Chondrocyte (in vitro differentiated cells): ENCODE results near the gene ERCC2. TPM values are rescaled to one million over a fixed set of nuclear protein-coding genes. Genes with fewer than 3 reads are reported as not detected.

Experiments
- DNase-seq: peaks from one replicate; pipeline ENCODE4 v3.0.0; 2021; ENCODE audit warnings: mixed read lengths, low spot score
- H3K27ac Mint-ChIP-seq: one replicate; pipeline ENCODE4 v1.8.0; 2021; ENCODE audit warnings: mild to moderate bottlenecking, moderate library complexity, mixed read lengths; ENCODE audit not compliant: unreplicated experiment
- H3K27me3 Mint-ChIP-seq: 2 replicates; pipeline ENCODE4 v1.8.0; 2021; ENCODE audit warnings: low read depth, mixed read lengths
- H3K36me3 Mint-ChIP-seq: 2 replicates; pipeline ENCODE4 v1.8.0; 2021; ENCODE audit warnings: low read depth, mixed read lengths
- H3K4me1 Mint-ChIP-seq: 2 replicates; pipeline ENCODE4 v1.8.0; 2021; ENCODE audit warnings: low read depth, mild to moderate bottlenecking, mixed read lengths
- H3K4me3 Mint-ChIP-seq: one replicate; pipeline ENCODE4 v1.8.0; 2021; ENCODE audit warnings: mild to moderate bottlenecking, moderate library complexity, mixed read lengths; ENCODE audit not compliant: unreplicated experiment
- H3K9me3 Mint-ChIP-seq: 2 replicates; pipeline ENCODE4 v1.8.0; 2021; ENCODE audit warnings: low read depth, mixed read lengths
- total RNA-seq: library from RNA; stranded (reverse); gene quantifications from 3 replicates; pipeline ENCODE4 v1.2.1, GENCODE V29; 2021
- TF ChIP-seq, protein P1 (sequence below): fragments of 200-600 bp; sonication (generic); IDR thresholded peaks from 2 replicates; pipeline ENCODE4 v1.5.0; 2021; ENCODE audit warnings: antibody characterized with exemption, mild to moderate bottlenecking, moderate library complexity

ERCC2 gene
- total RNA-seq, 1 donor from 2014 or later: 29.6 TPM

DNA sequence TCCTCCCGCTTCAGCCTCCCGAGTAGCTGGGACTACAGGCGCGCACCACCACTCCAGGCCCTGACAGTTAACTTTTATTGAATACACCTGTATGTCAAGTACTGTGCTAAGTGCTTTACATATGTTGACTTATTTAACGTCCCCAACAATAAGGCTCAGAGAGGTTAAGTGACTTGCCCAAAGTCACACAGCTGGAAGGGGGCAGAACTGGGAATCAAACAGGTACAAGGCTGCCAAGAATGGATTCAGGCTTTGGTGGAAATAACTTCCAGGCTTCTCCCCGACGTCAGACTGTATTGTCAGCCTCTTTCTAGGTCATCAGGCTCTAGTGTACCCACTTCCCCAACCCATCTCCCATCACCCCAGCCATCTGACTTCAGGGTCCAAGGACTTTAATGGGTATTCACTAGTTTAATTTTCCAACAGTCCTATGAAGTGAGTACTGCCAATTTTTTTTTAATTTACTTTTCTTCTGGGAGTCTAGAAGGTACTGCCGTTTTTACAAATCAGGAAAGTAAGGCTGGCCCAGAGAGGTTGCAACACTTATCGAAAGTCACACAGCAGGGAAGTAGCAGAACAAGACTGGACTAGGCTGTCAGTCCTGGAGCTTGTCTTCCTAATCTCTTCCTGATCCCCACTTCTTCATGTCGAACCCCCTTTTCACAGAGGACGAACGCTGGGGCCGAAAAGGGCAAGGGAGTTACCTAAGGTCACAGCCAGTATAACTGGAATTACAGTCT lies 42.8 kb downstream of the ERCC2 start:
- no peaks in the 10 kb centered on the region for H3K27me3 Mint-ChIP-seq
- peaks cover 12% of the 10 kb centered on the region for H3K4me1 Mint-ChIP-seq
- DNase-seq: no peak
- TF ChIP-seq, protein P1, sequence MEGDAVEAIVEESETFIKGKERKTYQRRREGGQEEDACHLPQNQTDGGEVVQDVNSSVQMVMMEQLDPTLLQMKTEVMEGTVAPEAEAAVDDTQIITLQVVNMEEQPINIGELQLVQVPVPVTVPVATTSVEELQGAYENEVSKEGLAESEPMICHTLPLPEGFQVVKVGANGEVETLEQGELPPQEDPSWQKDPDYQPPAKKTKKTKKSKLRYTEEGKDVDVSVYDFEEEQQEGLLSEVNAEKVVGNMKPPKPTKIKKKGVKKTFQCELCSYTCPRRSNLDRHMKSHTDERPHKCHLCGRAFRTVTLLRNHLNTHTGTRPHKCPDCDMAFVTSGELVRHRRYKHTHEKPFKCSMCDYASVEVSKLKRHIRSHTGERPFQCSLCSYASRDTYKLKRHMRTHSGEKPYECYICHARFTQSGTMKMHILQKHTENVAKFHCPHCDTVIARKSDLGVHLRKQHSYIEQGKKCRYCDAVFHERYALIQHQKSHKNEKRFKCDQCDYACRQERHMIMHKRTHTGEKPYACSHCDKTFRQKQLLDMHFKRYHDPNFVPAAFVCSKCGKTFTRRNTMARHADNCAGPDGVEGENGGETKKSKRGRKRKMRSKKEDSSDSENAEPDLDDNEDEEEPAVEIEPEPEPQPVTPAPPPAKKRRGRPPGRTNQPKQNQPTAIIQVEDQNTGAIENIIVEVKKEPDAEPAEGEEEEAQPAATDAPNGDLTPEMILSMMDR: no peak
- no peaks in the 10 kb centered on the region for H3K9me3 Mint-ChIP-seq
- H3K27ac Mint-ChIP-seq: no peak overlapping the region
- no peaks in the 10 kb centered on the region for H3K36me3 Mint-ChIP-seq
- H3K4me3 Mint-ChIP-seq: no peak overlapping the region

DNA sequence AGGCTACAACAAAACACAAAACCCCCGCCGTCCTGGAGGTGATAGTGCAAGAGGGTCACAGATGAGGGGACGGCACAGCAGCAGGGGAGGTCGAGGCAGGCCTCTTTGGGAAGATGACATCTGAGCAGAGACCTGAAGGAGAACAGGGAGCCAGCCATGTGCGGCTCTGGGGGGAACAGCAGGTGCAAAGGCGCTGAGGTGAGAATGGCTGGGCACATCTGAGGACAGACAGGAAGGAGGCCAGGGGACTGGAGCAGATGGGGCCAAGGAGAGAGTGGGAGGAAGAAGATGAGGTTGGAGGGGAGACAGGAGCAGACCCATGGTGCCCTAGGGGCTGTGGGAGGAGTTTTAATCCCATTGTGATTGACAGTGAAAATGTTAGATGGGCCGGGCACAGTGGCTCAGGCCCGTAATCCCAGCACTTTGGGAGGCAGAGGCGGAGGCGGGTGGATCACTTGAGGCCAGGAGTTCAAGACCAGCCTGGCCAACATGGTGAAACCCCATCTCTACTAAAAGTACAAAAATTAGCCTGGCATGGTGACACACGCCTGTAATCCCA lies 45.9 kb downstream of the ERCC2 start:
- TF ChIP-seq, protein P1: no peak
- Mint-ChIP-seq H3K27ac (no peak overlapping the region), H3K9me3 (no peaks in the 10 kb centered on the region), H3K4me1 (peaks cover 12% of the 10 kb centered on the region), H3K36me3 (no peaks in the 10 kb centered on the region), H3K4me3 (peak overlapping the region; percentile 55), H3K27me3 (no peaks in the 10 kb centered on the region)
- no peak for DNase-seq

DNA sequence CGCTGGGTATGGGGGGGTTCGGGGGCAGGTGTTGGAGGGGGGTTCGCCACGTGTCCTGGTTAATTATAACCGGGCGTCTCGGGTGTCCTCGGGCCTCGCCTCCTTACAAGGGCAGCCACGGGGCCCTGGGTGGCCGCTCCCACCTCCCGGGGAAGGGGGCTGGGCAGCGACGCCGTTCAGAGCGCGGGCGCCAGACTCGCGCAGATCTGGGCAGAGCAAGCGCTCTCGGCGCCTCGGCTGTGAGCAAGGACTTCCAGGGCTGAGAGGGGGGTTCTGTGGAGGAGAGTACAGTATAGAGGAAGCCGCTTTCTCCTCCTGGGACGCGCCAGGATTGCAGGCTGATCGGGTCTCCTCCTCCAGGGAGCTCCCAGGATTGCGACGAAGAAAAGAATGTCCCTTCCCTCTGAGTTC lies 46.7 kb downstream of the ERCC2 start:
- no peak for DNase-seq
- Mint-ChIP-seq H3K4me3 (peak overlapping the region; percentile 55), H3K36me3 (no peaks in the 10 kb centered on the region), H3K9me3 (no peaks in the 10 kb centered on the region), H3K27ac (no peak overlapping the region), H3K27me3 (no peaks in the 10 kb centered on the region), H3K4me1 (peaks cover 12% of the 10 kb centered on the region)
- TF ChIP-seq, protein P1: no peak

DNA sequence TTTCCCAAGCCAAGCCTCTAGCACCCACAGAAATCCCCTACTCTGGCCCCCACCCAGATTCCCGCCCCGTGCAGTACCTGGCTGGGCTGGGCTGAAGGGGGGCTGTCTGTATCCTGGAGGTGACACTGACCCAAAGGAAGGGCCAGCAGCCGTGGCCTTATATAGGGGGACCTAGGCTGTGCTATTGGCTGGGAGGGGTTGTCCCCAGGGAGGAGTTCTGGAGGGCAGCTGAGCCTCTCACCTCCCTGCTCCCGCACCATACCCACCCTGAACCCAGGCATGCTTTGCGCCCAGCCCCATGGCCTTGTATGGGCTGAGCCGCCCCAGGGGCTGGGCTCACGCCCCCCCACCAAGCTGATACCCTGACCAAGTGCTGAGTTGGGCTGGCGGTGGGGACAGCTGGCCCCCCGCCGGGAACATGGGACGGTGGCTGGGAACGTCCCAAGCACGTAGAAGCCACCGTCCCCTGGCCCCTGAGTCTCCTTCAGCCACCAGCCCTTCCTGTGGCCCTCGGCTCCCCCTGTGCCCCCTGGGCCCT lies 47.6 kb downstream of the ERCC2 start, which contains the start of gene CKM:
Gene CKM, minus strand, starts transcription at position 132 of the 538 bp plus-strand sequence. CDS start 3,162 bp downstream, outside the sequence.
- peak within 1 kb of the TSS; percentile 55 for H3K4me3 Mint-ChIP-seq
- no peak within 1 kb of the TSS for H3K27ac Mint-ChIP-seq
- H3K36me3 Mint-ChIP-seq: no peaks in the 10 kb centered on the region
- no peaks in the 10 kb centered on the region for H3K9me3 Mint-ChIP-seq
- TF ChIP-seq, protein P1: no peak
- H3K27me3 Mint-ChIP-seq: peaks cover 5% of the 10 kb centered on the region
- H3K4me1 Mint-ChIP-seq: peaks cover 12% of the 10 kb centered on the region
- DNase-seq: no peak

DNA sequence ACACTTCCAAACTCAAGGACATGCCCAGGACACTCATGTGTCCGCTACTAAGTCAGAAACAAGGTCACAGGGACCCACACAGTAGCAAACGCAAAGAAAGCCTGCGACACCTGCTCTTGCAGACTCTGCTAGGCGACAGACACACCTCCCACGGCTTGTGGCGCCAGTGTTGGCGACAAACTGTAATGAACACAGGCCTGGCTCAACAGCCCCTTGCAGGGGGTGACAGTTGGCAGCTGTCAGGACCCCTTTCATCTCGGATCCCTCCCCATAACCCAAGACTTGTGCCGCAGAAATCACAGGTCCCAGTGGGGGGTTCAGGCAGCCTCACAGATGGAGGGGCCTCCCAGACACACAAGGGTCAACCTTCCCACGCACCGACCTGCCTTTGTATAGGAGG lies 48.1 kb downstream of the ERCC2 start:
- Mint-ChIP-seq H3K27me3 (peaks cover 9% of the 10 kb centered on the region), H3K4me1 (peaks cover 12% of the 10 kb centered on the region), H3K36me3 (no peaks in the 10 kb centered on the region), H3K27ac (no peak overlapping the region), H3K9me3 (no peaks in the 10 kb centered on the region), H3K4me3 (no peak overlapping the region)
- DNase-seq: no peak
- TF ChIP-seq, protein P1: no peak
